ENCODE measurements around the gene PRDM11.

DNA sequence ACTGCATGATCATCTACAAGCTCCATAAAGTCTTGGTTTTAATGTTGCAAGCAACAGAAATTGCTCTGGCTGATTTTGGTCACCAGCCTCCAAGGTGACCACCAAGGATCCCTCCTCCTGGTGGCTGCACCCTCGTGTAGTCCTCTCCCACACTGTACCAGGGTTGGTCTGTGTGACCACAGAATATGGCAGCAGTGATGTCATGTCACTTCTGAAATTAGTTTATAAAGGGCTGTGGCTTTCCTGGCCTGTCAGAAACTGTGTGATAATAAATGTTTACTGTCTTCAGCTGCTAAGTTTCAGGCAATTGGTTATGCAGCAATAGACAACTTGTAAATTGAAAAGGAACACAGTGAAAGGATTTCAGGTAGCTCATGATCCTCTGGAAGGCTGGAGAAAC, 5.3 kb upstream of the PRDM11 start:
- TF ChIP-seq, protein P1, sequence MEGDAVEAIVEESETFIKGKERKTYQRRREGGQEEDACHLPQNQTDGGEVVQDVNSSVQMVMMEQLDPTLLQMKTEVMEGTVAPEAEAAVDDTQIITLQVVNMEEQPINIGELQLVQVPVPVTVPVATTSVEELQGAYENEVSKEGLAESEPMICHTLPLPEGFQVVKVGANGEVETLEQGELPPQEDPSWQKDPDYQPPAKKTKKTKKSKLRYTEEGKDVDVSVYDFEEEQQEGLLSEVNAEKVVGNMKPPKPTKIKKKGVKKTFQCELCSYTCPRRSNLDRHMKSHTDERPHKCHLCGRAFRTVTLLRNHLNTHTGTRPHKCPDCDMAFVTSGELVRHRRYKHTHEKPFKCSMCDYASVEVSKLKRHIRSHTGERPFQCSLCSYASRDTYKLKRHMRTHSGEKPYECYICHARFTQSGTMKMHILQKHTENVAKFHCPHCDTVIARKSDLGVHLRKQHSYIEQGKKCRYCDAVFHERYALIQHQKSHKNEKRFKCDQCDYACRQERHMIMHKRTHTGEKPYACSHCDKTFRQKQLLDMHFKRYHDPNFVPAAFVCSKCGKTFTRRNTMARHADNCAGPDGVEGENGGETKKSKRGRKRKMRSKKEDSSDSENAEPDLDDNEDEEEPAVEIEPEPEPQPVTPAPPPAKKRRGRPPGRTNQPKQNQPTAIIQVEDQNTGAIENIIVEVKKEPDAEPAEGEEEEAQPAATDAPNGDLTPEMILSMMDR (conservative IDR thresholded peaks at IDR 0.05; ENCODE audit: low read depth, low read length): no peak
- TF ChIP-seq BHLHE40 (IDR thresholded peaks at IDR 0.05; ENCODE audit: low read depth, low read length) (no peak), MAZ (IDR thresholded peaks at IDR 0.05; ENCODE audit: borderline replicate concordance, low read depth, low read length) (no peak), RFX5 (IDR thresholded peaks at IDR 0.05; ENCODE audit: low read depth, low read length) (no peak), RCOR1 (IDR thresholded peaks at IDR 0.05; ENCODE audit: insufficient replicate concordance, low read length) (no peak), SMC3 (IDR thresholded peaks at IDR 0.05; ENCODE audit: low read depth, low read length) (no peak), RAD21 (IDR thresholded peaks at IDR 0.05; ENCODE audit: low read length) (no peak), NFE2L2 (IDR thresholded peaks at IDR 0.05; ENCODE audit: low read depth, low read length) (no peak)
